ENCODE data around the gene HMGCS2.

HMGCS2 gene

GRCh38 chr1:119768778-119769177 lies at the start of gene HMGCS2:
HMGCS2 (minus strand) TSS chr1:119768905; CDS start chr1:119768844, 61 bp downstream.
- H3K9ac ChIP-seq (ENCODE audit: low read depth in 1 of 2, low read length in 2 of 2), result peak within 1 kb of the TSS; percentile 45 to 55
- peak within 1 kb of the TSS; percentile 57 to 74 for H3K4me3 ChIP-seq (ENCODE audit: low read depth in 1 of 2, low read length in 2 of 2)
- H3K27me3 ChIP-seq (ENCODE audit: control insufficient read depth in 1 of 2, insufficient read depth in 2 of 2, low read length in 2 of 2), result no peaks in the 10 kb centered on the region
- H3K27ac ChIP-seq (ENCODE audit: low read depth, low read length), result no peak within 1 kb of the TSS
- peaks cover 33 to 42% of the 10 kb centered on the region in 2 donors for H3K4me1 ChIP-seq (ENCODE audit: control insufficient read depth in 1 of 2, insufficient read depth in 2 of 2, low read length in 2 of 2)
- peaks cover 0 to 7% of the 10 kb centered on the region in 2 donors for H3K36me3 ChIP-seq (ENCODE audit: control insufficient read depth in 1 of 2, insufficient read depth in 2 of 2, low read length in 2 of 2)
- no peaks in the 10 kb centered on the region for H3K9me3 ChIP-seq (ENCODE audit: control insufficient read depth in 1 of 2, low read length in 2 of 2)

- no peaks in the 10 kb centered on the region for H3K9me3 ChIP-seq (ENCODE audit: control insufficient read depth in 1 of 2, low read length in 2 of 2)
- peaks cover 21% of the 10 kb centered on the region in 2 donors for H3K4me1 ChIP-seq (ENCODE audit: control insufficient read depth in 1 of 2, insufficient read depth in 2 of 2, low read length in 2 of 2)
- no peak overlapping the region for H3K27ac ChIP-seq (ENCODE audit: low read depth, low read length)
- no peak overlapping the region for H3K4me3 ChIP-seq (ENCODE audit: low read depth in 1 of 2, low read length in 2 of 2)
- no peaks in the 10 kb centered on the region for H3K27me3 ChIP-seq (ENCODE audit: control insufficient read depth in 1 of 2, insufficient read depth in 2 of 2, low read length in 2 of 2)
- no peak overlapping the region for H3K9ac ChIP-seq (ENCODE audit: low read depth in 1 of 2, low read length in 2 of 2)
- no peaks in the 10 kb centered on the region for H3K36me3 ChIP-seq (ENCODE audit: control insufficient read depth in 1 of 2, insufficient read depth in 2 of 2, low read length in 2 of 2)
Observed at GRCh38 chr1:119818181-119818580, 49.5 kb upstream of the HMGCS2 start.

- Histone ChIP-seq H3K27ac (ENCODE audit: low read depth, low read length) (no peak overlapping the region), H3K27me3 (ENCODE audit: control insufficient read depth in 1 of 2, insufficient read depth in 2 of 2, low read length in 2 of 2) (no peaks in the 10 kb centered on the region), H3K36me3 (ENCODE audit: control insufficient read depth in 1 of 2, insufficient read depth in 2 of 2, low read length in 2 of 2) (no peaks in the 10 kb centered on the region), H3K4me3 (ENCODE audit: low read depth in 1 of 2, low read length in 2 of 2) (peak overlapping the region in 1 of 2 donors; percentile 7), H3K9ac (ENCODE audit: low read depth in 1 of 2, low read length in 2 of 2) (no peak overlapping the region), H3K4me1 (ENCODE audit: control insufficient read depth in 1 of 2, insufficient read depth in 2 of 2, low read length in 2 of 2) (peaks cover 27 to 28% of the 10 kb centered on the region in 2 donors), H3K9me3 (ENCODE audit: control insufficient read depth in 1 of 2, low read length in 2 of 2) (no peaks in the 10 kb centered on the region)
Observed at GRCh38 chr1:119816407-119816806, 47.7 kb upstream of the HMGCS2 start.

- H3K9me3 ChIP-seq (ENCODE audit: control insufficient read depth in 1 of 2, low read length in 2 of 2), result no peaks in the 10 kb centered on the region
- H3K36me3 ChIP-seq (ENCODE audit: control insufficient read depth in 1 of 2, insufficient read depth in 2 of 2, low read length in 2 of 2), result no peaks in the 10 kb centered on the region
- no peak overlapping the region for H3K9ac ChIP-seq (ENCODE audit: low read depth in 1 of 2, low read length in 2 of 2)
- peaks cover 27 to 28% of the 10 kb centered on the region in 2 donors for H3K4me1 ChIP-seq (ENCODE audit: control insufficient read depth in 1 of 2, insufficient read depth in 2 of 2, low read length in 2 of 2)
- peak overlapping the region in 1 of 2 donors; percentile 7 for H3K4me3 ChIP-seq (ENCODE audit: low read depth in 1 of 2, low read length in 2 of 2)
- no peaks in the 10 kb centered on the region for H3K27me3 ChIP-seq (ENCODE audit: control insufficient read depth in 1 of 2, insufficient read depth in 2 of 2, low read length in 2 of 2)
- no peak overlapping the region for H3K27ac ChIP-seq (ENCODE audit: low read depth, low read length)
Observed at GRCh38 chr1:119815928-119816327, 47.2 kb upstream of the HMGCS2 start.

- no peak overlapping the region for H3K27ac ChIP-seq (ENCODE audit: low read depth, low read length)
- no peaks in the 10 kb centered on the region for H3K27me3 ChIP-seq (ENCODE audit: control insufficient read depth in 1 of 2, insufficient read depth in 2 of 2, low read length in 2 of 2)
- H3K4me1 ChIP-seq (ENCODE audit: control insufficient read depth in 1 of 2, insufficient read depth in 2 of 2, low read length in 2 of 2), result peaks cover 27 to 28% of the 10 kb centered on the region in 2 donors
- no peak overlapping the region for H3K9ac ChIP-seq (ENCODE audit: low read depth in 1 of 2, low read length in 2 of 2)
- no peaks in the 10 kb centered on the region for H3K9me3 ChIP-seq (ENCODE audit: control insufficient read depth in 1 of 2, low read length in 2 of 2)
- H3K36me3 ChIP-seq (ENCODE audit: control insufficient read depth in 1 of 2, insufficient read depth in 2 of 2, low read length in 2 of 2), result no peaks in the 10 kb centered on the region
- H3K4me3 ChIP-seq (ENCODE audit: low read depth in 1 of 2, low read length in 2 of 2), result no peak overlapping the region
Observed at GRCh38 chr1:119815361-119815760, 46.7 kb upstream of the HMGCS2 start.

- H3K36me3 ChIP-seq (ENCODE audit: control insufficient read depth in 1 of 2, insufficient read depth in 2 of 2, low read length in 2 of 2), result no peaks in the 10 kb centered on the region
- H3K9ac ChIP-seq (ENCODE audit: low read depth in 1 of 2, low read length in 2 of 2), result no peak overlapping the region
- H3K27ac ChIP-seq (ENCODE audit: low read depth, low read length), result no peak overlapping the region
- no peak overlapping the region for H3K4me3 ChIP-seq (ENCODE audit: low read depth in 1 of 2, low read length in 2 of 2)
- no peaks in the 10 kb centered on the region for H3K9me3 ChIP-seq (ENCODE audit: control insufficient read depth in 1 of 2, low read length in 2 of 2)
- no peaks in the 10 kb centered on the region for H3K27me3 ChIP-seq (ENCODE audit: control insufficient read depth in 1 of 2, insufficient read depth in 2 of 2, low read length in 2 of 2)
- peaks cover 27 to 29% of the 10 kb centered on the region in 2 donors for H3K4me1 ChIP-seq (ENCODE audit: control insufficient read depth in 1 of 2, insufficient read depth in 2 of 2, low read length in 2 of 2)
Observed at GRCh38 chr1:119814288-119814687, 45.6 kb upstream of the HMGCS2 start.

GRCh38 chr1:119811985-119812557 lies 43.4 kb upstream of the HMGCS2 start:
- no peak overlapping the region for H3K27ac ChIP-seq (ENCODE audit: low read depth, low read length)
- H3K36me3 ChIP-seq (ENCODE audit: control insufficient read depth in 1 of 2, insufficient read depth in 2 of 2, low read length in 2 of 2), result no peaks in the 10 kb centered on the region
- no peak overlapping the region for H3K4me3 ChIP-seq (ENCODE audit: low read depth in 1 of 2, low read length in 2 of 2)
- no peaks in the 10 kb centered on the region for H3K9me3 ChIP-seq (ENCODE audit: control insufficient read depth in 1 of 2, low read length in 2 of 2)
- no peak overlapping the region for H3K9ac ChIP-seq (ENCODE audit: low read depth in 1 of 2, low read length in 2 of 2)
- no peaks in the 10 kb centered on the region for H3K27me3 ChIP-seq (ENCODE audit: control insufficient read depth in 1 of 2, insufficient read depth in 2 of 2, low read length in 2 of 2)
- H3K4me1 ChIP-seq (ENCODE audit: control insufficient read depth in 1 of 2, insufficient read depth in 2 of 2, low read length in 2 of 2), result peaks cover 27 to 32% of the 10 kb centered on the region in 2 donors

- Histone ChIP-seq H3K4me1 (ENCODE audit: control insufficient read depth in 1 of 2, insufficient read depth in 2 of 2, low read length in 2 of 2) (peaks cover 22 to 25% of the 10 kb centered on the region in 2 donors), H3K9ac (ENCODE audit: low read depth in 1 of 2, low read length in 2 of 2) (no peak within 1 kb of the TSS), H3K27me3 (ENCODE audit: control insufficient read depth in 1 of 2, insufficient read depth in 2 of 2, low read length in 2 of 2) (no peaks in the 10 kb centered on the region), H3K36me3 (ENCODE audit: control insufficient read depth in 1 of 2, insufficient read depth in 2 of 2, low read length in 2 of 2) (no peaks in the 10 kb centered on the region), H3K27ac (ENCODE audit: low read depth, low read length) (no peak within 1 kb of the TSS), H3K4me3 (ENCODE audit: low read depth in 1 of 2, low read length in 2 of 2) (peak within 1 kb of the TSS in 1 of 2 donors; percentile 5), H3K9me3 (ENCODE audit: control insufficient read depth in 1 of 2, low read length in 2 of 2) (no peaks in the 10 kb centered on the region)
Observed at GRCh38 chr1:119811387-119811786, 42.7 kb upstream of the HMGCS2 start, which contains the start of gene REG4. REG4 (minus strand) TSS chr1:119811460; CDS start chr1:119808769, 2,691 bp downstream.

- Histone ChIP-seq H3K4me3 (ENCODE audit: low read depth in 1 of 2, low read length in 2 of 2) (no peak overlapping the region), H3K9me3 (ENCODE audit: control insufficient read depth in 1 of 2, low read length in 2 of 2) (no peaks in the 10 kb centered on the region), H3K9ac (ENCODE audit: low read depth in 1 of 2, low read length in 2 of 2) (no peak overlapping the region), H3K27ac (ENCODE audit: low read depth, low read length) (no peak overlapping the region), H3K27me3 (ENCODE audit: control insufficient read depth in 1 of 2, insufficient read depth in 2 of 2, low read length in 2 of 2) (no peaks in the 10 kb centered on the region), H3K4me1 (ENCODE audit: control insufficient read depth in 1 of 2, insufficient read depth in 2 of 2, low read length in 2 of 2) (peaks cover 7 to 11% of the 10 kb centered on the region in 2 donors), H3K36me3 (ENCODE audit: control insufficient read depth in 1 of 2, insufficient read depth in 2 of 2, low read length in 2 of 2) (no peaks in the 10 kb centered on the region)
Observed at GRCh38 chr1:119808972-119809550, 40.4 kb upstream of the HMGCS2 start.

GRCh38 chr1:119808491-119808890 lies 39.8 kb upstream of the HMGCS2 start:
- no peaks in the 10 kb centered on the region for H3K9me3 ChIP-seq (ENCODE audit: control insufficient read depth in 1 of 2, low read length in 2 of 2)
- no peak overlapping the region for H3K27ac ChIP-seq (ENCODE audit: low read depth, low read length)
- H3K9ac ChIP-seq (ENCODE audit: low read depth in 1 of 2, low read length in 2 of 2), result no peak overlapping the region
- no peaks in the 10 kb centered on the region for H3K36me3 ChIP-seq (ENCODE audit: control insufficient read depth in 1 of 2, insufficient read depth in 2 of 2, low read length in 2 of 2)
- no peaks in the 10 kb centered on the region for H3K27me3 ChIP-seq (ENCODE audit: control insufficient read depth in 1 of 2, insufficient read depth in 2 of 2, low read length in 2 of 2)
- H3K4me3 ChIP-seq (ENCODE audit: low read depth in 1 of 2, low read length in 2 of 2), result no peak overlapping the region
- peaks cover 5 to 10% of the 10 kb centered on the region in 2 donors for H3K4me1 ChIP-seq (ENCODE audit: control insufficient read depth in 1 of 2, insufficient read depth in 2 of 2, low read length in 2 of 2)
